ENCODE measurements around the gene ZSWIM6.

GRCh38 chr5:61357745-61358144 is 25.7 kb downstream of the ZSWIM6 start:
- no peak for TF ChIP-seq POLR2AphosphoS5 (IDR thresholded peaks at IDR 0.05; ENCODE audit: low read depth)
- peak; percentile 87 to 91 for TF ChIP-seq CTCF (conservative IDR thresholded peaks at IDR 0.05; ENCODE audit: low read depth in 2 of 2)
- TF ChIP-seq EZH2phosphoT487 (IDR thresholded peaks at IDR 0.05; ENCODE audit: unreplicated experiment), result no peak
- TF ChIP-seq EZH2 (IDR thresholded peaks at IDR 0.05; ENCODE audit: low read depth, unreplicated experiment), result no peak
- no peak for TF ChIP-seq ZNF114 (CRISPR knock-in tag; IDR thresholded peaks at IDR 0.05)
- TF ChIP-seq STAT1 (IDR thresholded peaks at IDR 0.05; ENCODE audit: unreplicated experiment), result no peak

Measured in GM23338 (cell line).